Left kidney (tissue), 1 donor: ENCODE data around the gene KRT7. TPM values are rescaled to one million over a fixed set of nuclear protein-coding genes. Genes with fewer than 3 reads are reported as not detected.

Experiments
- polyA plus RNA-seq: library from polyadenylated mRNA; unstranded; fragments of 120-200 nt; gene quantifications from one replicate; pipeline ENCODE4 v1.2.1, GENCODE V29; 2013; ENCODE audit not compliant: insufficient read length

KRT7 gene
- polyA plus RNA-seq, 1 donor: 56.5 TPM

Other genes starting within 250 kb of the KRT7 start
- 23.4 TPM for gene TAMALIN, start 226.3 kb upstream of the KRT7 start, polyA plus RNA-seq
- gene NR4A1, start 181.8 kb upstream of the KRT7 start, polyA plus RNA-seq: 29.5 TPM
- 23.4 TPM for gene ATG101, start 163.3 kb upstream of the KRT7 start, polyA plus RNA-seq
- gene SMIM41, start 153.5 kb upstream of the KRT7 start, polyA plus RNA-seq: not detected
- 0.80 TPM for gene KRT80, start 41.2 kb upstream of the KRT7 start, polyA plus RNA-seq
- not detected for gene KRT86, start 41.4 kb downstream of the KRT7 start, polyA plus RNA-seq
- gene KRT81, start 58.3 kb downstream of the KRT7 start, polyA plus RNA-seq: not detected
- not detected for gene KRT83, start 88.2 kb downstream of the KRT7 start, polyA plus RNA-seq
- not detected for gene KRT85, start 134.2 kb downstream of the KRT7 start, polyA plus RNA-seq
- gene KRT84, start 152.4 kb downstream of the KRT7 start, polyA plus RNA-seq: not detected
- gene KRT82, start 173.1 kb downstream of the KRT7 start, polyA plus RNA-seq: not detected
- gene KRT75, start 201.1 kb downstream of the KRT7 start, polyA plus RNA-seq: not detected
- gene KRT6B, start 218.9 kb downstream of the KRT7 start, polyA plus RNA-seq: not detected
- gene KRT6C, start 240.6 kb downstream of the KRT7 start, polyA plus RNA-seq: not detected